IPS DF 19.7 (cell line): ENCODE measurements around the gene KCTD1.

ENCODE experiments used
- DNase-seq: peaks from one replicate; pipeline ENCODE4 v3.0.0-alpha.2; 2013; ENCODE audit warnings: low read depth, low spot score

KCTD1 gene

GRCh38 chr18:26548415-26549262 lies at the start of gene KCTD1:
KCTD1 (minus strand) TSS chr18:26548553; CDS start chr18:26548536, 17 bp downstream.
- no peak for DNase-seq

- no peak for DNase-seq
Observed at GRCh38 chr18:26593365-26594320, 45.3 kb upstream of the KCTD1 start.

GRCh38 chr18:26584745-26585144 lies 36.4 kb upstream of the KCTD1 start:
- DNase-seq: no peak

GRCh38 chr18:26579941-26580618 lies 31.7 kb upstream of the KCTD1 start:
- DNase-seq: no peak

GRCh38 chr18:26575865-26576217 lies 27.5 kb upstream of the KCTD1 start:
- DNase-seq: no peak

- DNase-seq: peak; percentile 23
Observed at GRCh38 chr18:26574958-26575864, 26.9 kb upstream of the KCTD1 start.

- no peak for DNase-seq
Observed at GRCh38 chr18:26568926-26569665, 20.7 kb upstream of the KCTD1 start.

GRCh38 chr18:26568513-26568912 lies 20.2 kb upstream of the KCTD1 start:
- DNase-seq: no peak

GRCh38 chr18:26566874-26567555 lies 18.7 kb upstream of the KCTD1 start:
- no peak for DNase-seq

- DNase-seq: no peak
Observed at GRCh38 chr18:26565514-26565913, 17.2 kb upstream of the KCTD1 start.

- DNase-seq: no peak
Observed at GRCh38 chr18:26563024-26563423, 14.7 kb upstream of the KCTD1 start.

- DNase-seq: no peak
Observed at GRCh38 chr18:26562568-26562967, 14.2 kb upstream of the KCTD1 start.

- no peak for DNase-seq
Observed at GRCh38 chr18:26561769-26562168, 13.4 kb upstream of the KCTD1 start.

- DNase-seq: no peak
Observed at GRCh38 chr18:26556573-26556972, 8.2 kb upstream of the KCTD1 start.

GRCh38 chr18:26555804-26556553 lies 7.6 kb upstream of the KCTD1 start:
- no peak for DNase-seq

GRCh38 chr18:26553943-26554342 lies 5.6 kb upstream of the KCTD1 start:
- no peak for DNase-seq

GRCh38 chr18:26551695-26552081 lies 3.3 kb upstream of the KCTD1 start:
- DNase-seq: no peak

GRCh38 chr18:26550998-26551694 lies 2.8 kb upstream of the KCTD1 start:
- no peak for DNase-seq
